IMR-90 (cell line): ENCODE results near the gene WDR70. TPM values are rescaled to one million over a fixed set of nuclear protein-coding genes. Genes with fewer than 3 reads are reported as not detected.

Source experiments
- ATAC-seq: fragments of 200-7000 bp; cut with Tn5 transposase; 2 replicates; pipeline ENCODE4 v1.9.1; 2020; ENCODE audit warnings: low read depth, mild to moderate bottlenecking, moderate library complexity
- BruUV-seq: library from RNA; stranded (reverse); fragments of 400-500 nt; replicated peaks from 2 replicates; lab custom pipeline; 2021; lab: Mats Ljungman, UMichigan
- CTCF ChIA-PET: fragments of 300-600 bp; formaldehyde crosslinking; extraction: SDS; loops from one replicate; lab custom pipeline; 2021; ENCODE audit warnings: antibody characterized with exemption; lab: Yijun Ruan, JAX
- POLR2A ChIA-PET: fragments of 300-600 bp; sonication (Branson Sonifier 250); formaldehyde crosslinking; loops from one replicate; lab custom pipeline; 2022; ENCODE audit warnings: antibody characterized with exemption; ENCODE audit not compliant: unreplicated experiment; lab: Charles Lee
- DNase-seq: peaks from one replicate; pipeline ENCODE4 v3.0.0; 2013
- H2AFZ ChIP-seq: replicated peaks from 2 replicates; pipeline ENCODE3; 2013; ENCODE audit warnings: low read length, mild to moderate bottlenecking; ENCODE audit not compliant: poor library complexity
- H2AK5ac ChIP-seq: 2 replicates; pipeline ENCODE4 v1.6.1; 2013; ENCODE audit warnings: low read depth, low read length, inconsistent platforms
- H2AK9ac ChIP-seq: replicated peaks from 2 replicates; pipeline ENCODE3; 2013; ENCODE audit warnings: mild to moderate bottlenecking, low read depth, low read length, moderate library complexity; ENCODE audit not compliant: poor library complexity
- H2BK120ac ChIP-seq: 2 replicates; pipeline ENCODE4 v1.6.1; 2013; ENCODE audit warnings: low read depth, low read length, inconsistent platforms
- H2BK15ac ChIP-seq: 3 replicates; pipeline ENCODE4 v1.6.1; 2013; ENCODE audit warnings: low read depth, low read length, inconsistent platforms
- H2BK20ac ChIP-seq: 2 replicates; pipeline ENCODE4 v1.6.1; 2013; ENCODE audit warnings: low read depth, mild to moderate bottlenecking, inconsistent platforms, low read length, moderate library complexity
- H2BK5ac ChIP-seq: 2 replicates; pipeline ENCODE4 v1.6.1; 2013; ENCODE audit warnings: mild to moderate bottlenecking, low read depth, low read length, inconsistent platforms; ENCODE audit not compliant: poor library complexity, severe bottlenecking
- H3K14ac ChIP-seq: replicated peaks from 2 replicates; pipeline ENCODE4 v1.6.1; 2013; ENCODE audit warnings: low read depth, low read length, inconsistent platforms
- H3K18ac ChIP-seq: 2 replicates; pipeline ENCODE4 v1.6.1; 2013; ENCODE audit warnings: low read depth, low read length, control low read depth
- H3K23ac ChIP-seq: 2 replicates; pipeline ENCODE4 v1.6.1; 2013; ENCODE audit warnings: low read depth, low read length, inconsistent platforms
- H3K27ac ChIP-seq: 2 replicates; pipeline ENCODE4 v1.5.1; 2013; ENCODE audit warnings: mild to moderate bottlenecking, control low read depth, low read length; ENCODE audit not compliant: insufficient read depth
- H3K27me3 ChIP-seq: 2 replicates; pipeline ENCODE4 v1.6.1; 2013; ENCODE audit warnings: low read length; ENCODE audit not compliant: control insufficient read depth, insufficient read depth
- H3K36me3 ChIP-seq: 2 replicates; pipeline ENCODE4 v1.6.1; 2013; ENCODE audit warnings: low read length, mixed read lengths; ENCODE audit not compliant: control insufficient read depth, insufficient read depth
- H3K4ac ChIP-seq: 2 replicates; pipeline ENCODE4 v1.6.1; 2013; ENCODE audit warnings: low read depth, low read length, inconsistent platforms
- H3K4me1 ChIP-seq: 2 replicates; pipeline ENCODE4 v1.6.1; 2013; ENCODE audit warnings: low read length, mixed read lengths; ENCODE audit not compliant: control insufficient read depth, insufficient read depth
- H3K4me2 ChIP-seq: 2 replicates; pipeline ENCODE4 v1.6.1; 2013; ENCODE audit warnings: low read depth, mild to moderate bottlenecking, control low read depth, low read length, moderate library complexity
- H3K4me3 ChIP-seq: 2 replicates; pipeline ENCODE4 v1.5.1; 2013; ENCODE audit warnings: low read depth, mild to moderate bottlenecking, control low read depth, low read length, moderate library complexity; ENCODE audit not compliant: insufficient read depth
- H3K56ac ChIP-seq: 2 replicates; pipeline ENCODE4 v1.6.1; 2013; ENCODE audit warnings: low read length, inconsistent platforms; ENCODE audit not compliant: insufficient read depth; ENCODE audit errors: extremely low read depth
- H3K79me1 ChIP-seq, 2 experiments: 2 replicates each; pipeline ENCODE4 v1.6.1; 2013; ENCODE audit warnings: low read length in 2 of 2, inconsistent platforms in 1 of 2, low read depth in 1 of 2
- H3K9ac ChIP-seq: 2 replicates; pipeline ENCODE4 v1.6.1; 2013; ENCODE audit warnings: low read depth, low read length, control low read depth
- H3K9me1 ChIP-seq: 2 replicates; pipeline ENCODE4 v1.6.1; 2013; ENCODE audit warnings: low read length, inconsistent platforms; ENCODE audit not compliant: insufficient read depth
- H3K9me3 ChIP-seq: 2 replicates; pipeline ENCODE4 v1.6.1; 2013; ENCODE audit warnings: low read length; ENCODE audit not compliant: control insufficient read depth, insufficient read depth
- H4K20me1 ChIP-seq: 2 replicates; pipeline ENCODE4 v1.6.1; 2013; ENCODE audit warnings: low read length, inconsistent platforms; ENCODE audit not compliant: insufficient read depth
- H4K5ac ChIP-seq: 2 replicates; pipeline ENCODE4 v1.6.1; 2013; ENCODE audit warnings: mild to moderate bottlenecking, low read depth, low read length, control low read depth
- H4K8ac ChIP-seq, 2 experiments: 2 replicates each; pipeline ENCODE4 v1.6.1; 2013; ENCODE audit warnings: low read depth in 2 of 2, low read length in 2 of 2, control low read depth in 1 of 2, inconsistent platforms in 1 of 2
- H4K91ac ChIP-seq: 2 replicates; pipeline ENCODE4 v1.6.1; 2013; ENCODE audit warnings: low read depth, low read length, inconsistent platforms; ENCODE audit not compliant: insufficient read depth
- MAZ ChIP-seq: IDR thresholded peaks from 2 replicates; pipeline ENCODE4 v1.6.1; 2012; ENCODE audit warnings: low read depth, mild to moderate bottlenecking, low read length, improper control_type of control experiment, moderate library complexity, borderline replicate concordance
- MXI1 ChIP-seq: IDR thresholded peaks from 2 replicates; pipeline ENCODE4 v1.6.1; 2012; ENCODE audit warnings: low read depth, mild to moderate bottlenecking, low read length, moderate library complexity, borderline replicate concordance
- POLR2A ChIP-seq: IDR thresholded peaks from 2 replicates; pipeline ENCODE4 v1.6.1; 2012; ENCODE audit warnings: mild to moderate bottlenecking, low read depth, low read length
- WGBS, 2 experiments: methylation state at CpG; one replicate each; pipeline versions ENCODE4 v1.1.5 to v1.1.7; 2013; ENCODE audit warnings: missing lambda C conversion rate in 2 of 2; ENCODE audit not compliant: insufficient read length in 1 of 2; ENCODE audit errors: extremely low coverage in 2 of 2; 5-methylcytosine and 5-hydroxymethylcytosine counted together
- dilution Hi-C: fragments of 300-500 bp; cut with HindIII; formaldehyde crosslinking; loops from one replicate; pipeline ENCODE4 v1.14.3; 2018; ENCODE audit warnings: low sequenced_read_pairs; ENCODE audit not compliant: unreplicated experiment
- in situ Hi-C: fragments of 300-500 bp; cut with MboI; formaldehyde crosslinking; loops from 3 replicates; pipeline ENCODE4 v1.14.3; 2019; ENCODE audit warnings: low sequenced_read_pairs, inconsistent platforms, mixed read lengths
- intact Hi-C: fragments of 100-400 bp; cut with micrococcal nuclease; formaldehyde crosslinking; loops from 2 replicates; pipeline ENCODE4 v1.10.0; 2022
- polyA plus RNA-seq, 3 experiments: library from polyadenylated mRNA; depleted of rRNA; stranded (reverse); fragments of >200 nt; gene quantifications; 2 replicates each; pipeline ENCODE4 v1.2.3, GENCODE V29; 2012; ENCODE audit warnings: low replicate concordance in 1 of 3
- total RNA-seq: library from RNA; depleted of rRNA; stranded (reverse); fragments of >200 nt; gene quantifications from 2 replicates; pipeline ENCODE4 v1.2.3, GENCODE V29; 2012
- TF ChIP-seq, protein P1 (sequence below): conservative IDR thresholded peaks from 2 replicates; pipeline ENCODE4 v1.5.1; 2012; ENCODE audit warnings: mild to moderate bottlenecking, low read depth, low read length, improper control_type of control experiment

WDR70 gene
- total and polyA plus RNA-seq, 2 of the 4 experiments (the other 2 are of a cell fraction): 16.7 to 29.9 TPM

GRCh38 chr5:37370864-37371726 is 8.0 kb upstream of the WDR70 start, which contains the start of gene NUP155:
NUP155 (minus strand) TSS chr5:37371106; CDS start chr5:37370977, 129 bp downstream.
- Histone ChIP-seq H4K5ac (peak within 1 kb of the TSS; percentile 93), H3K36me3 (no peaks in the 10 kb centered on the region; the same call in 1 of the 2 replicates), H3K9me1 (no peaks in the 10 kb centered on the region), H3K56ac (peak within 1 kb of the TSS; percentile 91), H2BK5ac (peak within 1 kb of the TSS; percentile 39), H3K9me3 (no peaks in the 10 kb centered on the region), H2BK120ac (no peak within 1 kb of the TSS), H2BK15ac (no peak within 1 kb of the TSS; the same call in 2 of the 3 replicates), H4K91ac (peak within 1 kb of the TSS; percentile 59), H3K18ac (no peak within 1 kb of the TSS; the same call in 1 of the 2 replicates), H4K20me1 (peaks cover 3% of the 10 kb centered on the region; the same call in 1 of the 2 replicates), H3K27me3 (no peaks in the 10 kb centered on the region), H3K27ac (peak within 1 kb of the TSS; percentile 60), H2AK9ac (peak within 1 kb of the TSS; percentile 83), H3K4ac (peak within 1 kb of the TSS; percentile 79), H3K4me2 (peak within 1 kb of the TSS; percentile 96), H3K23ac (peak within 1 kb of the TSS; percentile 57; the same call in 1 of the 2 replicates), H3K79me1 (peaks cover 0 to 16% of the 10 kb centered on the region in 2 experiments; a peak in 2 of 4 replicates), H3K4me3 (peak within 1 kb of the TSS; percentile 94), H2BK20ac (no peak within 1 kb of the TSS), H3K14ac (peak within 1 kb of the TSS; percentile 55), H2AK5ac (peak within 1 kb of the TSS; percentile 44), H2AFZ (peak within 1 kb of the TSS; percentile 96), H3K9ac (peak within 1 kb of the TSS; percentile 87), H4K8ac (peak within 1 kb of the TSS; percentile 94 to 98), H3K4me1 (peaks cover 3% of the 10 kb centered on the region; the same call in 1 of the 2 replicates)
- CTCF ChIA-PET: interaction anchor here (0.6 kb wide), 1 partner anchor 9 kb away, joined by 3 read pairs; no protein-coding TSS in a partner anchor
- TF ChIP-seq, protein P1, sequence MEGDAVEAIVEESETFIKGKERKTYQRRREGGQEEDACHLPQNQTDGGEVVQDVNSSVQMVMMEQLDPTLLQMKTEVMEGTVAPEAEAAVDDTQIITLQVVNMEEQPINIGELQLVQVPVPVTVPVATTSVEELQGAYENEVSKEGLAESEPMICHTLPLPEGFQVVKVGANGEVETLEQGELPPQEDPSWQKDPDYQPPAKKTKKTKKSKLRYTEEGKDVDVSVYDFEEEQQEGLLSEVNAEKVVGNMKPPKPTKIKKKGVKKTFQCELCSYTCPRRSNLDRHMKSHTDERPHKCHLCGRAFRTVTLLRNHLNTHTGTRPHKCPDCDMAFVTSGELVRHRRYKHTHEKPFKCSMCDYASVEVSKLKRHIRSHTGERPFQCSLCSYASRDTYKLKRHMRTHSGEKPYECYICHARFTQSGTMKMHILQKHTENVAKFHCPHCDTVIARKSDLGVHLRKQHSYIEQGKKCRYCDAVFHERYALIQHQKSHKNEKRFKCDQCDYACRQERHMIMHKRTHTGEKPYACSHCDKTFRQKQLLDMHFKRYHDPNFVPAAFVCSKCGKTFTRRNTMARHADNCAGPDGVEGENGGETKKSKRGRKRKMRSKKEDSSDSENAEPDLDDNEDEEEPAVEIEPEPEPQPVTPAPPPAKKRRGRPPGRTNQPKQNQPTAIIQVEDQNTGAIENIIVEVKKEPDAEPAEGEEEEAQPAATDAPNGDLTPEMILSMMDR: no peak
- TF ChIP-seq MAZ (peak; percentile 85; the same call in 1 of the 2 replicates), MXI1 (peak; percentile 38; the same call in 1 of the 2 replicates), POLR2A (peak; percentile 43; the same call in 1 of the 2 replicates)
- ATAC-seq: peak; percentile 97
- 0 to 100% methylated on average over 1 to 14 of the region's 49 CpGs for whole genome bisulfite sequencing, 2 experiments
- dilution Hi-C loops (no loop called here), intact Hi-C loops (no loop called here), in situ Hi-C loops (no loop called here)
- DNase-seq: peak; percentile 95
- POLR2A ChIA-PET: no interaction called here
- no TSS peak for BruUV-seq
